Measurements from ENCODE around the gene AFAP1L1.

DNA sequence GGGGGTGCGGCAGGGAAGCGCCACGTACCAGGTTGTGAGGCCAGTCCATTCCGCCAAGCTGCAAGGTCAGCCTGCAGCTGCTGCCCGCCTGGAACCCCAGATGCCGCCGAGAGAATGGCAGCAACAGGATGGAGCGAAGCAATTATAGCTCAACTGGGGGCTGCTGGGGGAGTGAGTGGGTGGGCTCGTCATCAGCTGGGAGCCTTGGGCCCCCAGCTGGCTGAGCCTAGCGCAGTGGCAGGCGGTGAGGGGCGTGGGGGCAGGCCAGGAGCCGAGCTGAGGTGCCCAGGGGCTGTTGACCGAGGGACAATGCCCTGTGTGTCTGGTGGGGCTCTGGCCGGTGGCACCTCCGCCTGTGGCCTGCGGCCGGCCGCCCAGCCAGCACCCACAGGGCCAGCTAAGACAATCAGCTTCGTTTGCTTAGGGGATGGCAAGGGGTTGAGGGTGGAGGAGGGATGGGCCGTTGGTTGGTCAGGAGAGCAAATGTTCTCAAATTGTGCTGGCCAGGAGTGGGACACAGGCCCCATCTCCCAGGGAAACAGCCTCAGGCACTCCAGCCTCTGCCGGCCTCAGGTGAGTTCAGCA is 107.6 kb downstream of the AFAP1L1 start, which contains the start of gene IL17B:
- TF ChIP-seq YY1 (IDR thresholded peaks at IDR 0.05; ENCODE audit: insufficient read depth, insufficient replicate concordance, low read depth, low read length) (no peak), LCORL (IDR thresholded peaks at IDR 0.05) (no peak), LCORL (CRISPR knock-in tag; IDR thresholded peaks at IDR 0.05) (no peak), POLR2AphosphoS5 (IDR thresholded peaks at IDR 0.05; ENCODE audit: low read depth, low read length) (no peak), RAD51 (IDR thresholded peaks at IDR 0.05; ENCODE audit: borderline replicate concordance) (no peak)
- TF ChIP-seq, protein P1, sequence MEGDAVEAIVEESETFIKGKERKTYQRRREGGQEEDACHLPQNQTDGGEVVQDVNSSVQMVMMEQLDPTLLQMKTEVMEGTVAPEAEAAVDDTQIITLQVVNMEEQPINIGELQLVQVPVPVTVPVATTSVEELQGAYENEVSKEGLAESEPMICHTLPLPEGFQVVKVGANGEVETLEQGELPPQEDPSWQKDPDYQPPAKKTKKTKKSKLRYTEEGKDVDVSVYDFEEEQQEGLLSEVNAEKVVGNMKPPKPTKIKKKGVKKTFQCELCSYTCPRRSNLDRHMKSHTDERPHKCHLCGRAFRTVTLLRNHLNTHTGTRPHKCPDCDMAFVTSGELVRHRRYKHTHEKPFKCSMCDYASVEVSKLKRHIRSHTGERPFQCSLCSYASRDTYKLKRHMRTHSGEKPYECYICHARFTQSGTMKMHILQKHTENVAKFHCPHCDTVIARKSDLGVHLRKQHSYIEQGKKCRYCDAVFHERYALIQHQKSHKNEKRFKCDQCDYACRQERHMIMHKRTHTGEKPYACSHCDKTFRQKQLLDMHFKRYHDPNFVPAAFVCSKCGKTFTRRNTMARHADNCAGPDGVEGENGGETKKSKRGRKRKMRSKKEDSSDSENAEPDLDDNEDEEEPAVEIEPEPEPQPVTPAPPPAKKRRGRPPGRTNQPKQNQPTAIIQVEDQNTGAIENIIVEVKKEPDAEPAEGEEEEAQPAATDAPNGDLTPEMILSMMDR (CRISPR knock-in tag; IDR thresholded peaks at IDR 0.05): no peak
- TF ChIP-seq, protein P2, sequence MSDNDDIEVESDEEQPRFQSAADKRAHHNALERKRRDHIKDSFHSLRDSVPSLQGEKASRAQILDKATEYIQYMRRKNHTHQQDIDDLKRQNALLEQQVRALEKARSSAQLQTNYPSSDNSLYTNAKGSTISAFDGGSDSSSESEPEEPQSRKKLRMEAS (IDR thresholded peaks at IDR 0.05): no peak
- TF ChIP-seq, protein P3, sequence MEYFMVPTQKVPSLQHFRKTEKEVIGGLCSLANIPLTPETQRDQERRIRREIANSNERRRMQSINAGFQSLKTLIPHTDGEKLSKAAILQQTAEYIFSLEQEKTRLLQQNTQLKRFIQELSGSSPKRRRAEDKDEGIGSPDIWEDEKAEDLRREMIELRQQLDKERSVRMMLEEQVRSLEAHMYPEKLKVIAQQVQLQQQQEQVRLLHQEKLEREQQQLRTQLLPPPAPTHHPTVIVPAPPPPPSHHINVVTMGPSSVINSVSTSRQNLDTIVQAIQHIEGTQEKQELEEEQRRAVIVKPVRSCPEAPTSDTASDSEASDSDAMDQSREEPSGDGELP (IDR thresholded peaks at IDR 0.05; ENCODE audit: borderline replicate concordance, low read depth): no peak

Data from HepG2 (cell line).